AG09319 (cell line): ENCODE results near the gene SBK1.

ENCODE experiments used
- DNase-seq: peaks from one replicate; pipeline ENCODE4 v3.0.0-alpha.2; 2010; ENCODE audit warnings: low read depth; ENCODE audit errors: extremely low read depth
- TF ChIP-seq, protein P1 (sequence below): IDR thresholded peaks from 2 replicates; pipeline ENCODE4 v1.5.1; 2011; ENCODE audit warnings: low read depth, mild to moderate bottlenecking, inconsistent platforms, low read length, moderate library complexity

Gene SBK1

DNA sequence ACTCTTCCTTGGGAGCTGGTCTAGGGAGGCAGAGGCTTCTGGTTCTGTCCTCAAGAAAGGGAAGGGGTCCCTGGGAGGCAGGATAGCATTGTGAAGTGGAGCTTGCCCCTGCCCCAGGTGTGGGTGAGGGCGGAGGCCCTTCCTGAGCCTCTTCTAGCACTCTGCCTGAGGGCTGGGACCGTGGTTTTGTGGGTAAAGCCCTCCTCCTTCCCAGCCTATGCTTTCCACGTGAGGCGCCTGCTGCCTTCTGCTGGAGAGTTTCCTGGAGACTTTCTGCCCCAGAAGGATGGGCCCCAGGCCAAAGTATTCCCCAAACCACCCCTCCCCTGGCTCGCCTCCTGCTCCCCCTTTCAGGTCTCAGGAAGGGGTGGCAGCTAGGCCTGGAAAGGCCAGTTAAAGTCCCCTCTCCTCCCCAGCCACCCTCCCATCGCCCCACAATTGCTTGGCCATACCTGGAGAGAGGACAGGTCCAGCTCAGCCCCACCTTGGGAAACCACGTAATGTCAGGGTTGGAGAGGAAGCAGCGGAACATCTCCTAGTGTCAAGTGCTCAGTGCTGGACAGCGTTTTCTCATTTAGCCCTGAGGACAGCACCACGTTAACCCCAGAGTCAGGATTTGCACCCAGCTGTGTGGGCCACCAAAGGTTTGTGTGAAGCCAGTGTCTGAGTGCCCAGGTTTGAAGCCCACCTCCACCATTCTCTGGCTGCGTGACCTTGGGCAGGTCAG is 5.6 kb downstream of the SBK1 start:
- TF ChIP-seq, protein P1, sequence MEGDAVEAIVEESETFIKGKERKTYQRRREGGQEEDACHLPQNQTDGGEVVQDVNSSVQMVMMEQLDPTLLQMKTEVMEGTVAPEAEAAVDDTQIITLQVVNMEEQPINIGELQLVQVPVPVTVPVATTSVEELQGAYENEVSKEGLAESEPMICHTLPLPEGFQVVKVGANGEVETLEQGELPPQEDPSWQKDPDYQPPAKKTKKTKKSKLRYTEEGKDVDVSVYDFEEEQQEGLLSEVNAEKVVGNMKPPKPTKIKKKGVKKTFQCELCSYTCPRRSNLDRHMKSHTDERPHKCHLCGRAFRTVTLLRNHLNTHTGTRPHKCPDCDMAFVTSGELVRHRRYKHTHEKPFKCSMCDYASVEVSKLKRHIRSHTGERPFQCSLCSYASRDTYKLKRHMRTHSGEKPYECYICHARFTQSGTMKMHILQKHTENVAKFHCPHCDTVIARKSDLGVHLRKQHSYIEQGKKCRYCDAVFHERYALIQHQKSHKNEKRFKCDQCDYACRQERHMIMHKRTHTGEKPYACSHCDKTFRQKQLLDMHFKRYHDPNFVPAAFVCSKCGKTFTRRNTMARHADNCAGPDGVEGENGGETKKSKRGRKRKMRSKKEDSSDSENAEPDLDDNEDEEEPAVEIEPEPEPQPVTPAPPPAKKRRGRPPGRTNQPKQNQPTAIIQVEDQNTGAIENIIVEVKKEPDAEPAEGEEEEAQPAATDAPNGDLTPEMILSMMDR, result no peak
- DNase-seq, result no peak

DNA sequence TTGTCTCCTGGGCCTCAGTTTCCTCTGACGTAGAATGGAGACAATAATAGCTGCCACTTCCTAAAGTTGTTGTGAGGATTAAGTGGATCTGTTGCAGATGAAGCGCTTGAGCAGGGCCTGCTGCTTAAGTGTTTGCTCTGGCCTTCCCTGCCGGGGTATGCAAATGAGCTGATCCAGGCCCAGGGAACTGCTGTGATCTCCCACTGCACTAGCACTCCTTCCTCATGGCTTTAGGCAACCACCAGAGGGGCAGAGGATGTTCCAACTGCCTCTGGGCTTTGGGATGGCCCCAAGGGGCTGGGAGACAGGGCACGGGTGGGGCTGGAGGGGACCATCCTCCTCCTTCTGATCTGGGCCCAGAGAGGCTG is 6.2 kb downstream of the SBK1 start:
- no peak for DNase-seq
- TF ChIP-seq, protein P1, result no peak

DNA sequence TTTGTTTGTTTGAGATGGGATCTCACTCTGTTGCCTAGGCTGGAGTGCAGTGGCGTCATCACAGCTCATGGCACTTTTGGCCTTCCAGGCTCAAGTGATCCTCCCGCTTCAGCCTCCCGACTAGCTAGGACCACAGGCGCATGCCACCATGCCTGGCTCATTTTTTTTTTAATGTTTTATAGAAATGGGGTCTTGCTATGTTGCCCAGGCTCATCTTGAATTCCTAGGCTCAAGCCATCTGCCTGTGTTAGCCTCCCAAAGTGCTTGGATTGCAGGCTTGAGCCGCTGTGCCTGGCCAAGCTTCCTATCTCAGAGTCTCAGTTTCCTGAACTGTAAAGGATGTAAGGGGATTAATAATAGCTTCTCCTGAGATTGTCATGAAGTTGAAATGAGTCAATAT is 8.0 kb downstream of the SBK1 start:
- TF ChIP-seq, protein P1, result no peak
- no peak for DNase-seq

DNA sequence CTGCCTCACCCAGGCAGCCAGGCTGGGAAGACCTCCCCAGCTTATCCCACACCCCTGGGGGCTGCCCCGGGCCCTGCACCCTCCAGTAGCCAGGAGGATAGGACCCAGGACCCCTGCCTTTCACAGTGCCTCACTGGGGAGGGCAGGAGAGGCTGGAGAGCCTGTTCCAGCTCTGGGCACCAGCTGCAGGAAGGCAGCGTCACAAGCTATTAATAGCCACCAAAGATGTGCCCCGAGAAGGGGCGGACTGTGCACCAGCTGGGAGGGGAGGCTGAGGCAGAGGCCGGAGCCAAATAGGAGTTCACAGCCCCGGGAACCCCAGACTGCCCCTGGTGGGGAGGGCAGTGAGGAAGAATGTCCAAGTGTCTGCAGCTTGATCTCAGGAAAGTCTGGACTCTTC is 8.8 kb downstream of the SBK1 start:
- TF ChIP-seq, protein P1, result no peak
- no peak for DNase-seq

DNA sequence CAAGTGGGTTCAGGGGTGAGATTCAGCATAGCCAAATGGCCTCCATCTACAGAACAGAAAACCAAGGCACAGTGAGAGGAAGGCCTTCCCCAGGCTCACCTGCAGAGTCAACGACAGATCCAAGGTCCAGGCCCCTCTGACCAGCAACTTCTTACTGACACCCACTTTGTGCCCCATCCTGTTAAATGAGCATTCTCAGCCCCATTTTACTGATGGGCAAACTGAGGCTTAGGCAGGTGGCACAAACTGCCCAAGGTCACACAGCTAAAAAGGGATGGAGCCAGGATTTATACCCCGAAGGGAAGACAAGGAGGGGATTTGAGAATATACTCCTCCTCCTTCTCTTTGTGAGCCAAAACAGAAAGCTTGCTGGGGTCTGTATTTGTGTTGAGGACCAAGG is 9.3 kb downstream of the SBK1 start:
- DNase-seq, result no peak
- TF ChIP-seq, protein P1, result no peak

DNA sequence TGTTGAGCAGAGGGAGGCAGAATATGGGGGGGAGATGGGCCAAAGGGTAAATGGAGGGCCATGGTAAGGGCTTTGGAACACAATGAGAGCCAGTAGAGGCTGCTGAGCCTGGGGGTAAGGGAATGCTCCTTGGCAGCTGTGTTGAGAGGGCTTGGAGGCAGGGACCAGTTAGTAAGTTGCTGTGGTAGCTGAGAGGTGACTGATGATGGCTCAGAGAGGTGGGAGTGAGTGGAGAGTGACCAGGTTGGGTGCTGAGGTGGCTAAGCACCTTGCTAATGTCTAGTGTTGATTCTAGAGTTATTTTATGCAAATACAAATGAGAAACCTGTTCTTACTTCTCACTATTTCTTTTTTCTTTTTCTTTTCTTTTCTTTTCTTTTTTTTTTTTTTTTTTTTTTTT is 10.8 kb downstream of the SBK1 start:
- no peak for DNase-seq
- TF ChIP-seq, protein P1, result no peak

DNA sequence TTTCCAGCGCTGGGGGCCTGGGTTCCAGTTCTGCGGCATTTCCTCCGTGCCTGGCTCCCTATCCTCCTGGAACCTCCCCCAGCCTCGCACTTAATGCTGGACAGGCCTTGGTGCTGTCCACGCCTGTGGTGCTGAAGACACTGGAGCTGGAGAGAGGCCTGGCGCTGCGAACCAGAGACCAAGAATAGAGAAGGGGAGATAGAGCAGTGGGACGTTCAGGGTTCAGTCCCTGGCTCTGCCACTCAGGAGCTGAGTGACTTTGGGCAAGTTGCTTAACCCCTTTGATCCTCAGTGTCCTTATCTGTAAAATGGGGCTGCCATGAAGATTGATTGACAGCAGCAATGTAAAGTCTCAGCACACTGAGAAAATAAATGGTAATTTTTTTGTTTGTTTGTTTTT is 11.9 kb downstream of the SBK1 start:
- DNase-seq, result no peak
- TF ChIP-seq, protein P1, result no peak
